Dendritic cell treated with granulocyte-macrophage colony-stimulating factor and Interleukin-4, amounts not matched to agents 40 ng/mL and 50 ng/mL, for 4 days (primary cell): ENCODE data around the gene MAN1A1.

ENCODE experiments used
- H3K27ac Mint-ChIP-seq: one replicate; pipeline ENCODE4 v1.8.0; 2022; ENCODE audit warnings: mild to moderate bottlenecking, mixed read lengths
- H3K27me3 Mint-ChIP-seq: one replicate; pipeline ENCODE4 v1.8.0; 2022; ENCODE audit warnings: mild to moderate bottlenecking, mixed read lengths
- H3K36me3 Mint-ChIP-seq: one replicate; pipeline ENCODE4 v1.8.0; 2022; ENCODE audit warnings: low read depth, mixed read lengths
- H3K4me1 Mint-ChIP-seq: one replicate; pipeline ENCODE4 v1.8.0; 2022; ENCODE audit warnings: low read depth, mixed read lengths
- H3K4me3 Mint-ChIP-seq: one replicate; pipeline ENCODE4 v1.8.0; 2022; ENCODE audit warnings: mild to moderate bottlenecking, moderate library complexity, mixed read lengths
- H3K9me3 Mint-ChIP-seq: one replicate; pipeline ENCODE4 v1.8.0; 2022; ENCODE audit warnings: mixed read lengths
- intact Hi-C: fragments of 100-400 bp; cut with micrococcal nuclease; formaldehyde crosslinking; loops from one replicate; pipeline ENCODE4 v1.15.0; 2022

MAN1A1 gene

DNA sequence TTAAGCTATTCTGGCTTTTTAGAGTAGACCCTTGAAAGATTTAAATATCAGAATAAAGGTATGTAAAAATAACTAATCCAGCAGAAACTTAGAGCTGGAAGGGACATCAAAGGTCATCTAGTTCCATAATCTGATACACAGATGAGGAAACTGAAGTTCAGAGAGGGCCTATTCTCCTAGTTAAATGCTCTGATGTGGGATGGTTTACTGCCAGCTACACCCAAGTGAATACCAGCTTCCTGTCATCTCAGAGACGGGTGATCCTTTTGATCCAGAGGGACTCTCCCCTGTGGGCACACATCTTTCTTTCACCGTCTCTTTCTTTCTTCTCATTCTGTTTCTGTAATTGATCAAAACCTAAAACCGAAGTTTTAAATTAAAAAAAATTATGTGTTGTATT lies 94.1 kb downstream of the MAN1A1 start:
- no peaks in the 10 kb centered on the region for H3K4me1 Mint-ChIP-seq

DNA sequence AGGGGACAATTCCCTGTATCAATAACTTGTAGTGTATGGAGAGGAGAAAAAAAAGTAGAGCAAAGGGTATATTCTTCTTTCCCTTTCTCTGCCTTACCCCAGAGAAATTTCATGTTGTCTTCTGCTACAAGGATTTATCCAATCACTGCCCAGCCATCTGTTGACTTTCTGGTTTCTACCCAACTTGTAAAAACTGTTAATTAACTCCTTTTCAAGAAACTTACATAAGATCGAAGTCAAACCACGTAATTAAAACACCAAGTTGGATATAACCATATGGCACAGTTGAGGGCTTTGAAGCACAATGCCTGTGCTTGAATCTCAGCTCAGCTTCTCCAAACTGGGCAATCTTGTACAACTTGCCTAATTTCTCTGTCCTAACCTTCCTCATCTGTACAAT lies 99.5 kb downstream of the MAN1A1 start:
- no peak overlapping the region for H3K27ac Mint-ChIP-seq
- intact Hi-C loops, result no loop called here

More for the DNA sequence above, 94.1 kb downstream of the MAN1A1 start:
- no peaks in the 10 kb centered on the region for H3K9me3 Mint-ChIP-seq
- H3K4me3 Mint-ChIP-seq, result no peak overlapping the region
- peaks cover 26% of the 10 kb centered on the region for H3K36me3 Mint-ChIP-seq
- H3K27ac Mint-ChIP-seq, result no peak overlapping the region
- H3K27me3 Mint-ChIP-seq, result no peaks in the 10 kb centered on the region
- intact Hi-C loops, result no loop called here

DNA sequence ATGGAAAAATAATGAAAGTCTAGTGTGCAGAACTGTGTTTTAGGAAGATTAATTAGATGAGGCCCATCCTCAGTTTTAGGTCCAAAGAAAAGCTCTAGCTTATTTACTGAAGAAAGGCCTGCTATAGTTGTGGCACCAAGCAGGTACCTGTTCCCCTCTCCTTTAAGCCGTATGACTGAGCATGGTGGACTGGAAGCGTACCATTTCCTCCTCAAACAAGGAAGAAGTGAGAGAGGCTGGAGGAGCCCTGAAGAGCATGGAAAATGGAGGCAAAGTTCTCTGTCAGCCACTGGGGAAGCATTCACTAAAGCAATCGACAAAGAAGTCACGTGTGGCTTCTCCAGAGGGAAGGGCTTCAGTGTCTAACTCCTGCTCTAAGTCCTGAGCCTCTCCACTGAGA lies 100.2 kb downstream of the MAN1A1 start:
- Mint-ChIP-seq H3K36me3 (peaks cover 39% of the 10 kb centered on the region), H3K27ac (no peak overlapping the region), H3K27me3 (no peaks in the 10 kb centered on the region), H3K4me1 (no peaks in the 10 kb centered on the region), H3K4me3 (no peak overlapping the region), H3K9me3 (no peaks in the 10 kb centered on the region)
- intact Hi-C loops, result no loop called here

More for the DNA sequence above, 99.5 kb downstream of the MAN1A1 start:
- H3K36me3 Mint-ChIP-seq, result peaks cover 40% of the 10 kb centered on the region
- no peaks in the 10 kb centered on the region for H3K4me1 Mint-ChIP-seq
- H3K27me3 Mint-ChIP-seq, result no peaks in the 10 kb centered on the region
- H3K4me3 Mint-ChIP-seq, result no peak overlapping the region
- H3K9me3 Mint-ChIP-seq, result no peaks in the 10 kb centered on the region

DNA sequence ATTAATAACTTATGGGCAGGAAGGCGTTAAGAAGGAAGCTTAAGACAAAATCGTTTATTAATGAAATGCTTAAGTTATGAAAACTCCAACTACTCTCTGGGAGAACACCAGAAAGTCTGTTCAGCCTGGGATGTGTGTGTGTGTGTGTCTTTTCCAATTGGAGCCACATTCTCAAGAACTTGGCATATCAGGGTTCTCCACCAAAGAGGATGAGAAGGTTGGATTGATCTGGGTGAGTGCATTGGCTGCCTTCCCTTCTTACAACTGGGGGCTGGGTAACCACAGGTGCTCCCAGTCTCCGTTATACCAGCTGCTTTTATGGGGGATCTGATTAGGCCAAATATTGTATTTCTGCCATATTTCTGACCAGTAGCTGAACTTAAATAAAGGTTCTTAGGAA lies 102.1 kb downstream of the MAN1A1 start:
- Mint-ChIP-seq H3K9me3 (no peaks in the 10 kb centered on the region), H3K36me3 (peaks cover 25% of the 10 kb centered on the region), H3K4me1 (no peaks in the 10 kb centered on the region), H3K27ac (no peak overlapping the region), H3K27me3 (no peaks in the 10 kb centered on the region), H3K4me3 (no peak overlapping the region)
- intact Hi-C loops, result no loop called here

DNA sequence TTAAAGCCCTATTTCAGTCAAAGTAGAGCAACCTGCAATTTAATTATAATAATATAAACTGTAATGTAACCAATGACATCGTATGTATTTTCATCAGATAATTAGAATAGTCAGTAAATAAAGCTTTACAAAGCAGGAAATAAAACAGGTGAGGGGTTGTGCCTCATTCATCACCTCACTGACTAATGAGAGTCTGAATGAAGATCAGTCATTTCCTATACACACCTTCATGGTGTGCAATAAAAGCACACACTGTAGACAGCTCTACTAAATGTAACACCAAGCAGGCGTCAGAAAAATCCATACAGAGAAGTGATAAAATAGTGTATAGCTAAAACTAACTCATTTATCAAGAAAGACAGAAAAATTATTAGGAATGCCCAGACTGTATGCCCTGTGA lies 105.9 kb downstream of the MAN1A1 start:
- Mint-ChIP-seq H3K4me1 (no peaks in the 10 kb centered on the region), H3K27me3 (no peaks in the 10 kb centered on the region), H3K9me3 (no peaks in the 10 kb centered on the region), H3K36me3 (peaks cover 14% of the 10 kb centered on the region), H3K27ac (no peak overlapping the region), H3K4me3 (no peak overlapping the region)
- intact Hi-C loops, result no loop called here

DNA sequence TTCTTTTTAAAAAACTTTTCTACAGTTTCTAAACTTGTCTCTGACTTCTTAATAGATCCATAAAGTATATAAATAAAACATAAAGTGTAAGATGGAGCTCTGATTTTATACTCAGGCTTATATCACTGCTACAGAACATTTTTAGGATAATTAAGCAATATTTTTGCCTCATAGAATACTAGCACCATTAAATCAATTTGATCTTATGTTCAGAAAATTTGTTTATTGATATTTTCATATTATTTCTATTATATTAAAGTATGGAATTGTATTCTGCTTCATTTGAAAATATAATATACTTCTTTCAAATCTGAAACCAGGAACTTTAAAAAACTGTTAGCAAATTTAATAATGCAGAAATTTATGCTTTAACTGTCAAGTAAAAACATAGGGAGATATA lies 106.5 kb downstream of the MAN1A1 start:
- Mint-ChIP-seq H3K4me1 (no peaks in the 10 kb centered on the region), H3K36me3 (peaks cover 14% of the 10 kb centered on the region), H3K27me3 (no peaks in the 10 kb centered on the region), H3K4me3 (no peak overlapping the region), H3K9me3 (no peaks in the 10 kb centered on the region), H3K27ac (no peak overlapping the region)
- intact Hi-C loops, result no loop called here

DNA sequence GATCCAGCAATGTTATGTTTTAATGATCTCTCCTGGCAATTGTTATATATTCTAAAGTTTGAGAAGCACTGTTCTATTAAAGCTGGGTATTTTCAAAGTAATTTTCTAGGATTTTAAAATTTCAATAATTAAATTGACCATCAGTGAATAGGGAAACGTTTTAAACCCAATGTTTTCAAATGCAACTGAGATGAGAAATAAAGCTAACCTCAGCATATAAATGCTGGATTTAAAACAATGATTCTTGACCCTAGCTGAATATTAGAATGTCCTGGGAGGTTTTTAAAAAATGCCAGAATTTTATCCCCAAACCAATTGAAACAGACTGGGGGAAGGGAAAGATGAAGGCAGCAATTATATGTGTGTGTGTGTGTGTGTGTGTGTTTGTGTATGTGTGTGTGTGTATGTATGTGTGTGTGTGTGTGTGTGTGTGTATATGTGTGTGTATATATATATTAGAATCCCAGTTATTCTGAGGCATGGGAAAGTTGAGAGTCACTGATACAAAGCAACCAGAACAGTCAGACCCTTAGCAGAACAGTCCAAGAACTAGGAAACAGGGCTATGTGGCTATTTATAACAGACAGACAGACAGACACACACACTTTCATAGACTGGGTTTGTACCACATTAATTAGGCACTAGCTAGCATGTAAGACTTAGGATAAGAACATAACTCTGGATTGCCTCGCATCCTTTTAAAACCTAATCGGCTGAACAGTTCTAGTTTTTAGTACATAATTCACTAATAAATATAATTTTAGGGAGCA lies 107.8 kb downstream of the MAN1A1 start:
- Mint-ChIP-seq H3K36me3 (peaks cover 16% of the 10 kb centered on the region), H3K27me3 (no peaks in the 10 kb centered on the region), H3K27ac (no peak overlapping the region), H3K4me1 (peaks cover 5% of the 10 kb centered on the region), H3K4me3 (no peak overlapping the region), H3K9me3 (peaks cover 9% of the 10 kb centered on the region)
- intact Hi-C loops, result no loop called here

DNA sequence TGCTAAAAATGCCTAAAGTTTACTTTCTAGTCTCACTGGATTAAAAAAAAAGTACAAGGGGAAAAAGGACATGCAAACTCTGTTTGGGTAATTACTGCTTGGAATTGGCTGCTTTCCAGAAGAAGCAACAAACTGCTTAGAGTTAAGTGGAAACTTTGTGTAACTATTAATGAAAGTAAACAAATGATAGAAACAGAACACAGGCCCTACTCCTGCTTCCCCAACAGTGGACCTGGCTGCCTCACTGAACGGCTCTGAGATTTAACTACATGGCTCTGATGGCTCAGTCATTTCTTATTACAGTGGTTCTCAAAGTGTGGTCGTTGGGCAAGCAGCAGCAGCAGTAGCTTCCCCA lies 108.5 kb downstream of the MAN1A1 start:
- H3K27ac Mint-ChIP-seq, result no peak overlapping the region

DNA sequence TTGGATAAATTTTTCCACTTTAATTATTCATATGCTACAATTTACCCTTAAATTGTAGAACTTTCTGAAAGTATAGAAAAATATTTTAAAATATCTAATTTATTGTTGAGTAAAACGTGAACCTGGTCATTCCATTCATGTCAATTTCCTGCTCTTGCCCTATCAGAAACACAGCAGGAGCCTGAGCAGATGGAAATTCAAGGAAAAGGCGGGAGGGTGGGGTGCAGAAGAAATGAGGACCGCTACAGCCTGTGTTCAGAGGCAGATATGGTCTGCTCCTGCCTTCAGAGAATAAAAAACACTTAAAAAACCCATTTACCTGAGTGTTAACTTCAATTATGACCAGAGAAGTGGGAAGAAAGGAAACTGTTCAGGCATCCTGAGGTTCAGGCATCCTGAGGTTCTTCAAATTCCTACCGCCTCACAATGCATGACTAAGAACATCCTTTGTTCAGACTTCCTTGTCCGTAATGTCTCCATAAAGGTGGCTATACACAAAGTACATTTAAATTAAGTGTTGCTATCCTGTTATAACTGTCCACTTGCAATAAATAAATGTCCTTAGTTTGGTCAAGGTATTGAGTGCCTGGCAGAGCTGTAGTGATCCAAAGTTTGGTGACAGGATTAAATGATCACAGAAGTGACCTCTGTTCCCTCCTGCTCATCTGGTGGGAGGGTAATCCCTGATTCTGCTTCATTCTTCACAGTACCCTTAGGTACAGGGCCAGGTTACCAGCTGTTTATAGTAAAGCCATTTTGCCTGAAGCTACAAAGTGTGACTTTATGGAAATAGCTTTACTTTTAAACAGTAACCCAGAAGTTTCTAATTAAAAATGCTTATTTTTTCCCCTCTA lies 109.1 kb downstream of the MAN1A1 start:
- Mint-ChIP-seq H3K27me3 (no peaks in the 10 kb centered on the region), H3K27ac (no peak overlapping the region), H3K36me3 (peaks cover 25% of the 10 kb centered on the region), H3K4me1 (peaks cover 5% of the 10 kb centered on the region), H3K9me3 (peaks cover 9% of the 10 kb centered on the region), H3K4me3 (no peak overlapping the region)
- intact Hi-C loops, result no loop called here

More for the DNA sequence above, 108.5 kb downstream of the MAN1A1 start:
- Mint-ChIP-seq H3K4me3 (no peak overlapping the region), H3K36me3 (peaks cover 22% of the 10 kb centered on the region), H3K4me1 (peaks cover 5% of the 10 kb centered on the region), H3K27me3 (no peaks in the 10 kb centered on the region), H3K9me3 (peaks cover 9% of the 10 kb centered on the region)
- intact Hi-C loops, result no loop called here

DNA sequence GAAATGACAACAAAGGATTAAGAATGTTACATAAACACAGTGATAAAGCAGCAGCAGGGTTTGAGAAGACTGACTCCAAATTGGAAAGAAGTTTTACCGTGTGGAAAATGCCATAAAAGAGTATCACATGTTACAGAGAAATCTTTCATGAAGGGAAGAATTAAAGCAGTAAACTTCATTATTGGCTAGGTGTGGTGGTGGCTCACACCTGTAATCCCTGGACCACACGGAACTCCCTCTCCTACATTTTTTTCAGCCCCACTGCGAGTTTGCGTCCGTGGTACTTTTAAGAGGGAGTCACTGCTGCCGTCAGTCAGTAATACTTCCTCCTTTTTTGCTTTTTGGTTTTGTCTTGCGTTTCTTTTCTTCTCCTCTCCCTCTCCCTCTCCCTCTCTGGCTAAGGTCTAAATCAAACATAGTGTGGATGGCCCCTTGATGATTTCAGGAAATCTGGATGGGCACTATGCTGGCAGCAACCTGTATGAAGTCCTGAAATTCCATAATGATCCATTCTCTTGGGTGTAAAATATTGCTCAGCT lies 112.3 kb downstream of the MAN1A1 start:
- H3K36me3 Mint-ChIP-seq, result peaks cover 30% of the 10 kb centered on the region
- H3K27ac Mint-ChIP-seq, result no peak overlapping the region
- intact Hi-C loops, result no loop called here
- H3K4me1 Mint-ChIP-seq, result peaks cover 5% of the 10 kb centered on the region
- H3K4me3 Mint-ChIP-seq, result no peak overlapping the region
- H3K9me3 Mint-ChIP-seq, result peaks cover 9% of the 10 kb centered on the region
- no peaks in the 10 kb centered on the region for H3K27me3 Mint-ChIP-seq

DNA sequence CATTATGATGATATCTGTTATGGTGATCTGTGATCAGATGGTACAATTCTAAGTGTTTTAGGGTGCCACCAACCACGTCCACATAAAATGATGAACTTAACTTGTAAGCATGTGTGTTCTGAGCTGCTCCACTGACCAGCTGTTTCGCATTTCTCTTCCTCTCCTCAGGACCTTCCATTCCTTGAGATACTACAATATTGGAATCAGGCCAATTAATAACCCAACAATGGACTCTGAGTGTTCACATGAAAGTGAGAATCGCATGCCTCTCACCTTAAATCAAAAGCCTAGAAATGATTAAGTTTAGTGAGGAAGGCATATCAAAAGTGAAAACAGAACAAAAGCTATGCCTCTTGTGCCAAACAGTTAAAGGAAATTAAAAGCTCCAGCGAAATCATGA lies 114.6 kb downstream of the MAN1A1 start:
- intact Hi-C loops, result no loop called here
- H3K4me1 Mint-ChIP-seq, result peaks cover 5% of the 10 kb centered on the region
- H3K4me3 Mint-ChIP-seq, result no peak overlapping the region

DNA sequence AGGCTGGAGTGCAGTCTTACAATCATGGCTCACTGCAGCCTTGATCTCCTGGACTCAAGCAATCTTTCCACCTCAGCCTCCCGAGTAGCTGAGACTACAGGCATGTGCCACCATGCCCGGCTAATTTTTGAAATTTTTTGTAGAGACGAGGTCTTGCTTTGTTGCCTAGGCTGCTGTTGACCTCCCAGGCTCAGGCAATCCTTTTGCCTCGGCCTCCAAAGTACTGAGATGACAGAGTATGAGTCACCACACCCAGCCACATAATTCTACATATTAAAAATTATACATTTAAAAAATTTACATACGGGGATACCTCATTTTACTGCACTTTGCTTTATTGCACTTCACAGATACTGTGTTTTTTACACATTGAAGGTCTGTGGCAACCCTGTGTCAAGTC lies 115.1 kb downstream of the MAN1A1 start:
- no peak overlapping the region for H3K4me3 Mint-ChIP-seq
- peaks cover 9% of the 10 kb centered on the region for H3K9me3 Mint-ChIP-seq
- peaks cover 5% of the 10 kb centered on the region for H3K4me1 Mint-ChIP-seq
- intact Hi-C loops, result no loop called here
- peaks cover 45% of the 10 kb centered on the region for H3K36me3 Mint-ChIP-seq
- no peaks in the 10 kb centered on the region for H3K27me3 Mint-ChIP-seq
- no peak overlapping the region for H3K27ac Mint-ChIP-seq

More for the DNA sequence above, 114.6 kb downstream of the MAN1A1 start:
- peaks cover 45% of the 10 kb centered on the region for H3K36me3 Mint-ChIP-seq
- no peak overlapping the region for H3K27ac Mint-ChIP-seq
- H3K27me3 Mint-ChIP-seq, result no peaks in the 10 kb centered on the region
- H3K9me3 Mint-ChIP-seq, result peaks cover 9% of the 10 kb centered on the region

DNA sequence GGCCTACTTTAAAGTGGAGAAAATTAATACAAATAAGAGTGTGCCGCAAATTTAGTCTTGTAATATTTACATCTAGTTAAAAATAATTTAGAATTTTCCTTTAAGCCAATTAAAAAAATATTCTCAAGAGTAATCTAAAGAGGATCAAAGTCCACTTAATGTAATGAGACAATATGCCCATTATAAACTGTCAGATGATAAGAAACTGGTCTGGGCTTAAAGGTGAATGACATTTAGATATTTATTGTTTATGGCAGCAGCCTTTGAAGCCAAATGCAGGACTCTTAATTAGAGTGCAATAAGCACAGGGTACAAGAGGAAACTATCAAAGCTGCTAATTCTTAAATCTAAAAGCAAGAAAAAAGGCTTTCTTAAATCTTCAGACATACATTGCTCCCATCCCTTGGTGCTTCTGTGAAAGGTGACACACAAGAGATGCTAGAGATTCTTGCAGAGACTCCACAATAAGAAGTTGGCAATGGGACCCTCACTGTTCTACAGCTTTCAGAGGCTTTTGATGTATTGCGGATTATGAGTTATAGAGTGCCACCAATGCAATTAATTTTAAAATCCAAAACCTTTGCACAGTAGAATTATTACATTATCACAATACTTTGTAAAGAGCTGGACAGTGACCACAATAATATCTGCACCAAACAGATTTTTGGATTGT lies 116.1 kb downstream of the MAN1A1 start:
- Mint-ChIP-seq H3K27ac (no peak overlapping the region), H3K4me3 (no peak overlapping the region), H3K4me1 (peaks cover 5% of the 10 kb centered on the region), H3K9me3 (peaks cover 9% of the 10 kb centered on the region), H3K27me3 (no peaks in the 10 kb centered on the region), H3K36me3 (peaks cover 45% of the 10 kb centered on the region)
- intact Hi-C loops, result no loop called here

DNA sequence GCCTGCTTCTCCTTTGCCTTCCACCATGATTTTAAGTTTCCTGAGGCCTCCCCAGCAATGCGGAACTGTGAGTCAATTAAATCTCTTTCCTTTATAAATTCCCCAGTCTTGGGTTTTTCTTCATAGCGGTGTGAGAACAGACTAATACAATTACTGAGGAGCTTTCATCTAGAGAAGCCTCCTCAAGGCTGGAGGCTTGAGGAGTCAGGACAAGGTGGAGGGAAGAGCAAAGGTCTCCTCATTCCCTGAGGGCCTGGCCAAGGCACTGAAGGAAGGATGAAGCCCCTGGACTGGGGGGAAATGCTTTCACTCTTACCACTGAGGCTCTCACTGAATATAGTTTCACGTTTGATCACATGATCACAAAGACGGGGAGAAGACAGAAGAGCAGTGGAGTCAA lies 118.2 kb downstream of the MAN1A1 start:
- H3K9me3 Mint-ChIP-seq, result no peaks in the 10 kb centered on the region
- H3K27me3 Mint-ChIP-seq, result no peaks in the 10 kb centered on the region
- H3K27ac Mint-ChIP-seq, result no peak overlapping the region
- no peaks in the 10 kb centered on the region for H3K4me1 Mint-ChIP-seq
- intact Hi-C loops, result no loop called here
- H3K36me3 Mint-ChIP-seq, result peaks cover 32% of the 10 kb centered on the region
- H3K4me3 Mint-ChIP-seq, result no peak overlapping the region
